Measurements from ENCODE around the gene TMEM259. TPM values are rescaled to one million over a fixed set of nuclear protein-coding genes. Genes with fewer than 3 reads are reported as not detected.

The TMEM259 gene
- total and polyA plus RNA-seq, 2 of the 8 experiments (the other 6 are each of a cell fraction or from before 2014, with no cell fraction given) = 140 to 243 TPM

DNA sequence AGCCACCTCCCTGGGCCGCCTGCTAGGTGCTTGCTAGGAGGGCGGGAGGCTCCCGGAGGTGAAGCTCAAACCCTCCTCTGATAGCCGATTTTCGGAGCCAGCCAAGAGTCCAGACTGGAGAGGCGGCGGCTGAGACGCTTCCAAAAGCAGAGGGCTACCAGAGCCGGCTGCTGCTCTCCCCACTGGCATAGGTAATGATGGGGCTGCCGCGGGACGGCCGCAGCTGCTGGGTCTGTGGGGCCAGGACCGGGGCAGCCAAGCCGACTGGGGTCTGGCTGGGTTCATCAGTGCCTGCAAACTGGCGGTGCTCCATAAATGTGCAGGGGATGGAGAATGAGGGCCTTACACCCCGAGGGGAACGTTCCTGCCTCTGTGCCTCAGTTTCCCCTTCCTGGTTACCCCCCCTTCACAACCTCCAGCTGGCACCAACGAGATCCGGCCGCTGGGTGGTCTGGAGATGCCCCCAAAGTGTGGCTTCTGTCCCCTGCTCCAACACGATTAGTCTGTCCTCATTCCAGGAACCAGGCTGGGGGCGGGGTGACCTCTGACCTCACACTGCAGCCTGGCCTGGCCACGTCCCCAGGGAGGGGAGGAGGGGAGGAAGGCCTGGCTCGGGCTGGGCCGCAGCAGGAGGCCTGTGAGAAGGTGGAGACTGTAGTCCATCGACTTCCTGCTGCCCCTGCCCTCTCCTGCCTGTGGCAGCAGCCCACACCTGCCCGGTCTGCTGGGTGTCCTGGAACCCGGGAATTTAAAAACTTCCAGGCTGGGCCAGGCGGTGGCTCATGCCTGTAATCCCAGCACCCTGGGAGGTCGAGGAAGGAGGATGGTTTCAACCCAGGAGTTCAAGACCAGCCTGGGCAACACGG lies 40.6 kb downstream of the TMEM259 start (continued):
- TF ChIP-seq EP300 (IDR thresholded peaks at IDR 0.05; ENCODE audit: borderline replicate concordance in 1 of 2, low read depth in 2 of 2, low read length in 2 of 2) (no peak), KDM5A (IDR thresholded peaks at IDR 0.05; ENCODE audit: low read length) (no peak), ZNF274 (IDR thresholded peaks at IDR 0.05; ENCODE audit: borderline replicate concordance, extremely low read depth, low read length) (no peak), SIRT6 (IDR thresholded peaks at IDR 0.05; ENCODE audit: low read length) (no peak), POU5F1 (IDR thresholded peaks at IDR 0.05; ENCODE audit: low read depth, low read length) (no peak), SAP30 (IDR thresholded peaks at IDR 0.05; ENCODE audit: insufficient read depth, insufficient replicate concordance, low read length) (no peak), POLR2A (IDR thresholded peaks at IDR 0.05; ENCODE audit: control extremely low read depth in 1 of 2, low read depth in 2 of 2, low read length in 2 of 2) (no peak), MAFK (IDR thresholded peaks at IDR 0.05; ENCODE audit: low read depth, low read length) (no peak), POLR2AphosphoS5 (IDR thresholded peaks at IDR 0.05; ENCODE audit: low read depth, low read length) (no peak), SIN3A (conservative IDR thresholded peaks at IDR 0.05 in 1 of 2, IDR thresholded peaks at IDR 0.05 in 1 of 2; ENCODE audit: low read depth in 1 of 2, low read length in 2 of 2) (no peak)
- TF ChIP-seq, protein P1, sequence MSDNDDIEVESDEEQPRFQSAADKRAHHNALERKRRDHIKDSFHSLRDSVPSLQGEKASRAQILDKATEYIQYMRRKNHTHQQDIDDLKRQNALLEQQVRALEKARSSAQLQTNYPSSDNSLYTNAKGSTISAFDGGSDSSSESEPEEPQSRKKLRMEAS (IDR thresholded peaks at IDR 0.05) = peak; percentile 16; the same call in 1 of the 2 replicates
- TF ChIP-seq, protein P2, sequence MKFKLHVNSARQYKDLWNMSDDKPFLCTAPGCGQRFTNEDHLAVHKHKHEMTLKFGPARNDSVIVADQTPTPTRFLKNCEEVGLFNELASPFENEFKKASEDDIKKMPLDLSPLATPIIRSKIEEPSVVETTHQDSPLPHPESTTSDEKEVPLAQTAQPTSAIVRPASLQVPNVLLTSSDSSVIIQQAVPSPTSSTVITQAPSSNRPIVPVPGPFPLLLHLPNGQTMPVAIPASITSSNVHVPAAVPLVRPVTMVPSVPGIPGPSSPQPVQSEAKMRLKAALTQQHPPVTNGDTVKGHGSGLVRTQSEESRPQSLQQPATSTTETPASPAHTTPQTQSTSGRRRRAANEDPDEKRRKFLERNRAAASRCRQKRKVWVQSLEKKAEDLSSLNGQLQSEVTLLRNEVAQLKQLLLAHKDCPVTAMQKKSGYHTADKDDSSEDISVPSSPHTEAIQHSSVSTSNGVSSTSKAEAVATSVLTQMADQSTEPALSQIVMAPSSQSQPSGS (IDR thresholded peaks at IDR 0.05; ENCODE audit: low read length) = no peak

Data from H1 (cell line).